Mammary epithelial cell (primary cell): ENCODE measurements around the gene KHSRP.

ENCODE experiments used
- CTCF ChIP-seq, 2 donors: IDR thresholded peaks in 1 of 2; conservative IDR thresholded peaks in 1 of 2; 2 replicates each; pipeline ENCODE4 v1.5.1; 2011 to 2012; ENCODE audit warnings: inconsistent platforms in 2 of 2, low read length in 2 of 2, mild to moderate bottlenecking in 2 of 2, control low read depth in 1 of 2, low read depth in 1 of 2; ENCODE audit not compliant: insufficient read depth in 1 of 2; ENCODE audit errors: extremely low read depth in 1 of 2
- EZH2 ChIP-seq: IDR thresholded peaks from 2 replicates; pipeline ENCODE4 v1.6.1; 2012; ENCODE audit warnings: low read length, inconsistent platforms, borderline replicate concordance

GRCh38 chr19:6417713-6418561, 6.7 kb downstream of the KHSRP start:
- TF ChIP-seq CTCF (conservative IDR thresholded peaks at IDR 0.05 in 1 of 2, IDR thresholded peaks at IDR 0.05 in 1 of 2; ENCODE audit: extremely low read depth in 1 of 2, insufficient read depth in 1 of 2, low read depth in 1 of 2, low read length in 2 of 2) (peak in 1 of 2 donors; percentile 56), EZH2 (no peak)
